Activated gamma-delta T cell treated with Interleukin-2 at 50 U/mL for 16 hours (primary cell): ENCODE results near the gene TKTL1.
A peak's percentile ranks its signal among the peaks of the same experiment; 100 is the strongest.

Experiments used
- DNase-seq: peaks from one replicate; pipeline ENCODE4 v3.0.0-alpha.2; 2020

Gene TKTL1

GRCh38 chrX:154378799-154379568 lies 83.4 kb downstream of the TKTL1 start, which contains the start of gene EMD:
Gene EMD (plus strand): TSS chrX:154379295. CDS start chrX:154379485, 190 bp downstream.
- peak; percentile 95 for DNase-seq

- DNase-seq: no peak
Observed at GRCh38 chrX:154379569-154379951, 84.0 kb downstream of the TKTL1 start.
